Measurements from ENCODE around the gene GLCCI1. TPM values are rescaled to one million over a fixed set of nuclear protein-coding genes. Genes with fewer than 3 reads are reported as not detected.

The GLCCI1 gene
- total RNA-seq, 4 donors from 2014 or later = 1.9 to 15.7 (median 11.8) TPM

GRCh38 chr7:7969306-7970236, 975 bp downstream of the GLCCI1 start:
- WGBS, 2 donors (ENCODE audit: low coverage in 1 of 2) = 0% methylated on average over 39 of the region's 98 CpGs; no CpG with 5 or more reads in 1 of the 2 donors
- Histone ChIP-seq H3K27me3 (no peaks in the 10 kb centered on the region), H3K36me3 (no peaks in the 10 kb centered on the region), H3K27ac (peak overlapping the region; percentile 95 to 100 (median 98)), H3K4me3 (peak overlapping the region; percentile 78 to 100 (median 96)), H3K9me3 (no peaks in the 10 kb centered on the region), H3K4me1 (peaks cover 0 to 23% (median 8%) of the 10 kb centered on the region in 4 donors)
- TF ChIP-seq CTCF (IDR thresholded peaks at IDR 0.05) (peak in 2 of 5 experiments; percentile 4 to 35), POLR2AphosphoS5 (IDR thresholded peaks at IDR 0.05) (peak in 2 of 3 donors; percentile 10 to 31), POLR2A (IDR thresholded peaks at IDR 0.05) (no peak)
- peak; percentile 44 for DNase-seq
- in situ Hi-C loops (cut with MboI; ENCODE audit: low pct_ligation_motif_present in 1 of 4, low pct_unique_long_range_greater_than_20kb in 1 of 4, low sequenced_read_pairs in 3 of 4) = no loop called here
- intact Hi-C loops (cut with DNase I; ENCODE audit: low total_unique reads) = loop anchor here (5.0 kb wide), 1 partner anchor 243 kb away; no protein-coding TSS in a partner anchor

- Histone ChIP-seq H3K9me3 (no peaks in the 10 kb centered on the region), H3K4me3 (peak overlapping the region; percentile 53 to 96 (median 87)), H3K4me1 (peaks cover 0 to 23% (median 8%) of the 10 kb centered on the region in 4 donors), H3K36me3 (no peaks in the 10 kb centered on the region), H3K27ac (peak overlapping the region; percentile 95 to 100 (median 98)), H3K27me3 (no peaks in the 10 kb centered on the region)
- TF ChIP-seq EP300 (IDR thresholded peaks at IDR 0.05; ENCODE audit: low read depth) = no peak
- no peak for TF ChIP-seq POLR2AphosphoS5 (IDR thresholded peaks at IDR 0.05)
- no peak for TF ChIP-seq POLR2A (IDR thresholded peaks at IDR 0.05)
- TF ChIP-seq CTCF (IDR thresholded peaks at IDR 0.05) = no peak
- no peak for DNase-seq
- 1 to 5% methylated on average over 4 to 6 of the region's 6 CpGs for WGBS, 2 donors (ENCODE audit: low coverage in 1 of 2)
- intact Hi-C loops (cut with DNase I; ENCODE audit: low total_unique reads) = loop anchor here (5.0 kb wide), 1 partner anchor 242 kb away; no protein-coding TSS in a partner anchor
- in situ Hi-C loops (cut with MboI; ENCODE audit: low pct_ligation_motif_present in 1 of 4, low pct_unique_long_range_greater_than_20kb in 1 of 4, low sequenced_read_pairs in 3 of 4) = no loop called here
Measured at GRCh38 chr7:7970237-7970530, 1.6 kb downstream of the GLCCI1 start.

GRCh38 chr7:7970531-7971307, 2.1 kb downstream of the GLCCI1 start:
- WGBS, 2 donors (ENCODE audit: low coverage in 1 of 2) = 8 to 22% methylated on average over 7 of the region's 7 CpGs
- Histone ChIP-seq H3K27me3 (no peaks in the 10 kb centered on the region), H3K36me3 (no peaks in the 10 kb centered on the region), H3K9me3 (no peaks in the 10 kb centered on the region), H3K4me3 (peak overlapping the region; percentile 53 to 96 (median 87)), H3K27ac (peak overlapping the region; percentile 95 to 100 (median 98)), H3K4me1 (peaks cover 0 to 23% (median 8%) of the 10 kb centered on the region in 4 donors)
- TF ChIP-seq CTCF (IDR thresholded peaks at IDR 0.05) (no peak), EP300 (IDR thresholded peaks at IDR 0.05; ENCODE audit: low read depth) (no peak), POLR2AphosphoS5 (IDR thresholded peaks at IDR 0.05) (no peak), POLR2A (IDR thresholded peaks at IDR 0.05) (no peak)
- intact Hi-C loops (cut with DNase I; ENCODE audit: low total_unique reads) (loop anchor here (5.0 kb wide), 1 partner anchor 242 kb away; no protein-coding TSS in a partner anchor), in situ Hi-C loops (cut with MboI; ENCODE audit: low pct_ligation_motif_present in 1 of 4, low pct_unique_long_range_greater_than_20kb in 1 of 4, low sequenced_read_pairs in 3 of 4) (no loop called here)
- no peak for DNase-seq

Data from transverse colon (tissue), 4 donors.